ENCODE data around the gene PRDM12.

GRCh38 chr9:130662970-130663257, 1.5 kb upstream of the PRDM12 start:
- no peak for TF ChIP-seq EZH2 (IDR thresholded peaks at IDR 0.05; ENCODE audit: borderline replicate concordance, low read length)
- TF ChIP-seq, protein P1, sequence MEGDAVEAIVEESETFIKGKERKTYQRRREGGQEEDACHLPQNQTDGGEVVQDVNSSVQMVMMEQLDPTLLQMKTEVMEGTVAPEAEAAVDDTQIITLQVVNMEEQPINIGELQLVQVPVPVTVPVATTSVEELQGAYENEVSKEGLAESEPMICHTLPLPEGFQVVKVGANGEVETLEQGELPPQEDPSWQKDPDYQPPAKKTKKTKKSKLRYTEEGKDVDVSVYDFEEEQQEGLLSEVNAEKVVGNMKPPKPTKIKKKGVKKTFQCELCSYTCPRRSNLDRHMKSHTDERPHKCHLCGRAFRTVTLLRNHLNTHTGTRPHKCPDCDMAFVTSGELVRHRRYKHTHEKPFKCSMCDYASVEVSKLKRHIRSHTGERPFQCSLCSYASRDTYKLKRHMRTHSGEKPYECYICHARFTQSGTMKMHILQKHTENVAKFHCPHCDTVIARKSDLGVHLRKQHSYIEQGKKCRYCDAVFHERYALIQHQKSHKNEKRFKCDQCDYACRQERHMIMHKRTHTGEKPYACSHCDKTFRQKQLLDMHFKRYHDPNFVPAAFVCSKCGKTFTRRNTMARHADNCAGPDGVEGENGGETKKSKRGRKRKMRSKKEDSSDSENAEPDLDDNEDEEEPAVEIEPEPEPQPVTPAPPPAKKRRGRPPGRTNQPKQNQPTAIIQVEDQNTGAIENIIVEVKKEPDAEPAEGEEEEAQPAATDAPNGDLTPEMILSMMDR (IDR thresholded peaks at IDR 0.05; ENCODE audit: low read length), result no peak

Data from OCI-LY1 (cell line).